Endothelial cell of umbilical vein (primary cell): Measurements from ENCODE around the gene FAM50A. TPM values are rescaled to one million over a fixed set of nuclear protein-coding genes. Genes with fewer than 3 reads are reported as not detected.

Experiments
- BruUV-seq: library from RNA; stranded (reverse); fragments of 400-500 nt; replicated peaks from 2 replicates; lab custom pipeline; 2021; lab: Mats Ljungman, UMichigan
- CTCF ChIA-PET: fragments of 300-600, 350-600 bp; sonication (Branson Sonifier 250); formaldehyde crosslinking; loops from one replicate; lab custom pipeline; 2021; ENCODE audit warnings: antibody characterized with exemption, inconsistent platforms; lab: Charles Lee
- POLR2A ChIA-PET: fragments of 300-600, 350-600 bp; sonication (Branson Sonifier 250); formaldehyde crosslinking; loops from one replicate; lab custom pipeline; 2021; ENCODE audit warnings: antibody characterized with exemption, inconsistent platforms; lab: Charles Lee
- DNase-seq: peaks from one replicate; pipeline ENCODE4 v3.0.0-alpha.2; 2011; ENCODE audit warnings: low read depth, low spot score
- FAIRE-seq: peaks from 2 replicates; lab custom pipeline; 2011; peaks lifted over from hg19 to GRCh38; lab: Jason Lieb, UNC
- H2AFZ ChIP-seq: 2 replicates; pipeline ENCODE4 v1.6.0; 2012; ENCODE audit warnings: low read depth, low read length, control low read depth, inconsistent platforms
- H3K27ac ChIP-seq: 2 replicates; pipeline ENCODE4 v1.5.1; 2011; ENCODE audit warnings: low read depth, mild to moderate bottlenecking, control low read depth, low read length, moderate library complexity; ENCODE audit not compliant: insufficient read depth
- H3K27me3 ChIP-seq, 2 experiments: 2 replicates each; pipeline versions ENCODE4 v1.6.0 to v1.6.1; 2011; ENCODE audit warnings: low read length in 2 of 2, mixed read lengths in 1 of 2; ENCODE audit not compliant: control insufficient read depth in 2 of 2, insufficient read depth in 2 of 2
- H3K36me3 ChIP-seq, 2 experiments: 2 replicates in 1 of 2; 3 replicates in 1 of 2; pipeline ENCODE4 v1.5.1; 2011; ENCODE audit warnings: low read length in 2 of 2, mild to moderate bottlenecking in 1 of 2, moderate library complexity in 1 of 2; ENCODE audit not compliant: control insufficient read depth in 2 of 2, insufficient read depth in 2 of 2; ENCODE audit errors: extremely low read depth in 1 of 2
- H3K4me1 ChIP-seq: 3 replicates; pipeline ENCODE4 v1.5.1; 2011; ENCODE audit warnings: mild to moderate bottlenecking, low read length; ENCODE audit not compliant: control insufficient read depth, insufficient read depth; ENCODE audit errors: extremely low read depth
- H3K4me2 ChIP-seq: 2 replicates; pipeline ENCODE4 v1.6.1; 2011; ENCODE audit warnings: low read length, control low read depth, mixed read lengths; ENCODE audit not compliant: insufficient read depth
- H3K4me3 ChIP-seq, 3 experiments: fragments of 200-600 bp in 1 of 3; sonication (generic), shearing (Covaris generic) in 1 of 3; replicated peaks in 1 of 3; 2 replicates each; pipeline ENCODE4 v1.5.1; 2011 to 2016; ENCODE audit warnings: control low read depth in 3 of 3, low read length in 3 of 3, mild to moderate bottlenecking in 2 of 3, inconsistent platforms in 1 of 3, low read depth in 1 of 3, moderate library complexity in 1 of 3; ENCODE audit not compliant: insufficient read depth in 1 of 3
- H3K79me2 ChIP-seq: 2 replicates; pipeline ENCODE4 v1.6.0; 2012; ENCODE audit warnings: low read length, inconsistent platforms; ENCODE audit not compliant: control insufficient read depth, insufficient read depth
- H3K9ac ChIP-seq: replicated peaks from 2 replicates; pipeline ENCODE3; 2011; ENCODE audit warnings: low read length, control low read depth; ENCODE audit not compliant: insufficient read depth; ENCODE audit errors: extremely low read depth
- H3K9me1 ChIP-seq: replicated peaks from 3 replicates; pipeline ENCODE4 v1.6.0; 2011; ENCODE audit warnings: mild to moderate bottlenecking, low read length; ENCODE audit not compliant: control insufficient read depth, insufficient read depth; ENCODE audit errors: extremely low read depth
- H3K9me3 ChIP-seq: replicated peaks from 2 replicates; pipeline ENCODE4 v1.5.1; 2012; ENCODE audit warnings: low read length, inconsistent platforms; ENCODE audit not compliant: control insufficient read depth, insufficient read depth
- H4K20me1 ChIP-seq: replicated peaks from 2 replicates; pipeline ENCODE3; 2011; ENCODE audit warnings: mild to moderate bottlenecking, low read length; ENCODE audit not compliant: control insufficient read depth, insufficient read depth; ENCODE audit errors: extremely low read depth
- EZH2 ChIP-seq: IDR thresholded peaks from 2 replicates; pipeline ENCODE4 v1.6.1; 2012; ENCODE audit warnings: borderline replicate concordance, low read depth, mild to moderate bottlenecking, moderate library complexity, low read length, inconsistent platforms; ENCODE audit not compliant: severe bottlenecking
- FOS ChIP-seq: IDR thresholded peaks from 2 replicates; pipeline ENCODE4 v1.6.1; 2011; ENCODE audit warnings: mild to moderate bottlenecking, low read length, moderate library complexity, borderline replicate concordance; ENCODE audit not compliant: insufficient read depth
- GATA2 ChIP-seq: IDR thresholded peaks from 2 replicates; pipeline ENCODE4 v1.7.0; 2011; ENCODE audit warnings: low read depth, mild to moderate bottlenecking, moderate library complexity, mixed read lengths, low read length; ENCODE audit not compliant: insufficient read length, insufficient read depth
- JUN ChIP-seq: IDR thresholded peaks from 2 replicates; pipeline ENCODE4 v1.6.1; 2011; ENCODE audit warnings: borderline replicate concordance, low read depth; ENCODE audit not compliant: insufficient read length, insufficient read depth
- MAX ChIP-seq: IDR thresholded peaks from 2 replicates; pipeline ENCODE4 v1.6.1; 2011; ENCODE audit not compliant: insufficient read depth, insufficient read length
- MYC ChIP-seq: IDR thresholded peaks from one replicate; pipeline ENCODE4 v1.6.1; 2011; ENCODE audit warnings: mild to moderate bottlenecking, low read depth, low read length
- POLR2A ChIP-seq: IDR thresholded peaks from 2 replicates; pipeline ENCODE4 v1.6.1; 2012; ENCODE audit warnings: low read depth, mild to moderate bottlenecking, control low read depth, low read length
- POLR2AphosphoS5 ChIP-seq: IDR thresholded peaks from 2 replicates; pipeline ENCODE4 v1.6.1; 2012; ENCODE audit warnings: low read depth, mild to moderate bottlenecking, control low read depth, low read length, moderate library complexity; ENCODE audit not compliant: insufficient read depth
- dilution Hi-C: fragments of 300-500 bp; cut with MboI; formaldehyde crosslinking; loops from one replicate; pipeline ENCODE4 v1.15.0; 2019; ENCODE audit warnings: low sequenced_read_pairs; ENCODE audit not compliant: extremely low pct_ligation_motif_present
- intact Hi-C: fragments of 100-400 bp; cut with micrococcal nuclease; formaldehyde crosslinking; loops from one replicate; pipeline ENCODE4 v1.10.0; 2022
- polyA plus RNA-seq, 4 experiments: library from polyadenylated mRNA; depleted of rRNA in 3 of 4; stranded (reverse) in 3 of 4; unstranded in 1 of 4; fragments of >200 nt; gene quantifications; 2 replicates each; pipeline versions ENCODE4 v1.2.1 to v1.2.3, GENCODE V29; 2011 to 2012; ENCODE audit warnings: missing spikeins in 1 of 4
- total RNA-seq: library from RNA; stranded (reverse); gene quantifications from 2 replicates; pipeline ENCODE4 v1.2.3, GENCODE V29; 2021
- TF ChIP-seq, protein P1 (sequence below), 2 donors: IDR thresholded peaks; 1 replicate in 1 of 2; 2 replicates in 1 of 2; pipeline ENCODE4 v1.5.1; 2011; ENCODE audit warnings: low read length in 2 of 2, mild to moderate bottlenecking in 2 of 2, moderate library complexity in 2 of 2, control low read depth in 1 of 2, inconsistent platforms in 1 of 2, low read depth in 1 of 2; ENCODE audit not compliant: insufficient read depth in 1 of 2; ENCODE audit errors: extremely low read depth in 1 of 2

Gene FAM50A
- total and polyA plus RNA-seq, 2 donors (not counting 3 experiments of a cell fraction or from before 2014, with no cell fraction given), result 75.9 to 123 TPM

DNA sequence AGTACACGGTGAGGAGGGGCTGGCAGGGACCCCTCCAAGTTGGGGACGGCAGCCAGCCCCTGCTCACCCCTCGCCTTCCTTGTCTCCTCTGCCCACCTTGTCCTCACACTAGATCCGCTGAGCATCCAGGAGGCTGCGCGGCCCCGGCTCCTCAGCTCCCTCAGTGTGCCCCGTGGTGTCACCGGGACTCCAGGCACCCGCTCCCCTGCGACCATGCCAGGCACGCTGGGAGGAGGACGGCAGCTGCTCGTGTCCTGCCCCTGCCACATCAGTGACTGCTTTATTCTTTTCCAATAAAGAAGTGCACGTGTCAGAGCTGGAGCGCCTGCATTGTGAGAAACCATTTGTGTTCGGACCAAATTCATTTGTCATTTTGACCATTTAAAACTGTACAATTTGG lies 6.4 kb downstream of the FAM50A start:
- POLR2A ChIA-PET, result no interaction called here
- no peak overlapping the region for H3K9ac ChIP-seq
- no peak overlapping the region for H3K27ac ChIP-seq
- H3K9me3 ChIP-seq, result no peaks in the 10 kb centered on the region
- H3K9me1 ChIP-seq, result no peaks in the 10 kb centered on the region
- H3K36me3 ChIP-seq, result peaks cover 0 to 28% of the 10 kb centered on the region in 2 experiments
- dilution Hi-C loops, result no loop called here
- H3K79me2 ChIP-seq, result peaks cover 15% of the 10 kb centered on the region
- H3K4me2 ChIP-seq, result no peak overlapping the region
- no peaks in the 10 kb centered on the region for H3K27me3 ChIP-seq
- no TSS peak for BruUV-seq
- H2AFZ ChIP-seq, result no peak overlapping the region
- H4K20me1 ChIP-seq, result no peaks in the 10 kb centered on the region
- DNase-seq (no peak), FAIRE-seq (no peak)
- peaks cover 5% of the 10 kb centered on the region for H3K4me1 ChIP-seq
- intact Hi-C loops, result no loop called here
- CTCF ChIA-PET, result no interaction called here
- TF ChIP-seq MYC, result no peak
- no peak for TF ChIP-seq FOS
- no peak for TF ChIP-seq MAX
- no peak for TF ChIP-seq JUN
- no peak for TF ChIP-seq GATA2
- TF ChIP-seq EZH2, result no peak
- no peak for TF ChIP-seq POLR2AphosphoS5
- H3K4me3 ChIP-seq, result no peak overlapping the region

- BruUV-seq, result no TSS peak
- POLR2A ChIA-PET, result no interaction called here
- H2AFZ ChIP-seq, result no peak overlapping the region
- no peaks in the 10 kb centered on the region for H3K27me3 ChIP-seq
- dilution Hi-C loops (no loop called here), intact Hi-C loops (no loop called here)
- no peak for DNase-seq
- no peaks in the 10 kb centered on the region for H3K4me1 ChIP-seq
- no peaks in the 10 kb centered on the region for H3K79me2 ChIP-seq
- H3K4me2 ChIP-seq, result no peak overlapping the region
- FAIRE-seq, result no peak
- no peaks in the 10 kb centered on the region for H3K9me1 ChIP-seq
- H3K9ac ChIP-seq, result no peak overlapping the region
- no peak for TF ChIP-seq FOS
- TF ChIP-seq, protein P1, sequence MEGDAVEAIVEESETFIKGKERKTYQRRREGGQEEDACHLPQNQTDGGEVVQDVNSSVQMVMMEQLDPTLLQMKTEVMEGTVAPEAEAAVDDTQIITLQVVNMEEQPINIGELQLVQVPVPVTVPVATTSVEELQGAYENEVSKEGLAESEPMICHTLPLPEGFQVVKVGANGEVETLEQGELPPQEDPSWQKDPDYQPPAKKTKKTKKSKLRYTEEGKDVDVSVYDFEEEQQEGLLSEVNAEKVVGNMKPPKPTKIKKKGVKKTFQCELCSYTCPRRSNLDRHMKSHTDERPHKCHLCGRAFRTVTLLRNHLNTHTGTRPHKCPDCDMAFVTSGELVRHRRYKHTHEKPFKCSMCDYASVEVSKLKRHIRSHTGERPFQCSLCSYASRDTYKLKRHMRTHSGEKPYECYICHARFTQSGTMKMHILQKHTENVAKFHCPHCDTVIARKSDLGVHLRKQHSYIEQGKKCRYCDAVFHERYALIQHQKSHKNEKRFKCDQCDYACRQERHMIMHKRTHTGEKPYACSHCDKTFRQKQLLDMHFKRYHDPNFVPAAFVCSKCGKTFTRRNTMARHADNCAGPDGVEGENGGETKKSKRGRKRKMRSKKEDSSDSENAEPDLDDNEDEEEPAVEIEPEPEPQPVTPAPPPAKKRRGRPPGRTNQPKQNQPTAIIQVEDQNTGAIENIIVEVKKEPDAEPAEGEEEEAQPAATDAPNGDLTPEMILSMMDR (IDR thresholded peaks at IDR 0.05; ENCODE audit: extremely low read depth in 1 of 2, insufficient read depth in 1 of 2, low read depth in 1 of 2, low read length in 2 of 2), result no peak
- TF ChIP-seq MYC, result no peak
- no peak for TF ChIP-seq GATA2
- TF ChIP-seq POLR2A, result no peak
- TF ChIP-seq MAX, result no peak
- no peak for TF ChIP-seq EZH2
- TF ChIP-seq JUN, result no peak
- no peak for TF ChIP-seq POLR2AphosphoS5
- no peaks in the 10 kb centered on the region for H4K20me1 ChIP-seq
- H3K27ac ChIP-seq, result no peak overlapping the region
- no peak overlapping the region for H3K4me3 ChIP-seq
- CTCF ChIA-PET, result no interaction called here
- H3K36me3 ChIP-seq, result peaks cover 0 to 22% of the 10 kb centered on the region in 2 experiments
- H3K9me3 ChIP-seq, result no peaks in the 10 kb centered on the region
Measured at GRCh38 chrX:154452823-154453222, 8.9 kb downstream of the FAM50A start.
